ENCODE data around the gene TWIST2.

Gene TWIST2

GRCh38 chr2:238838786-238839327, 9.0 kb upstream of the TWIST2 start:
- DNase-seq (ENCODE audit: low read depth, low spot score) = no peak

- DNase-seq (ENCODE audit: low read depth, low spot score) = no peak
Observed at GRCh38 chr2:238839428-238839827, 8.5 kb upstream of the TWIST2 start.

GRCh38 chr2:238841542-238842164, 6.2 kb upstream of the TWIST2 start:
- DNase-seq (ENCODE audit: low read depth, low spot score) = no peak

DNA sequence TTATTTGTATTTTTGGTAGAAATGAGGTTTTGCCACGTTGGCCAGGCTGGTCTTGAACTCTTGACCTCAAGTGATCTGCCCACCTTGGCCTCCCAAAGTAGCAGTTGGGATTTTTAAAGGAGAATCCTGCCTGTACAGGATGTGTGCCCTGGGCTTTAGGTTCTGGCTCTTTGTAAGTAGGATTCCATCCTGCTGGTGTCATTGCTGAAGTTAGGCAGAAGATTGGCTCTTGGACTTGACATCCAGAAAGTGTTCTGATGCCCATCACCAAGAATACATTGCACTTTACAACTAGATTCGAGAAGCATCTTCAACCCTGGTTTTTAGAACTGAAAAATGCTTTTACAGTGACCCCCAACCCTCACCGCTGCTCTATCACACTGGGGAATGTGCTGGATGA, 4.4 kb upstream of the TWIST2 start:
- no peak for DNase-seq (ENCODE audit: low read depth, low spot score)

DNA sequence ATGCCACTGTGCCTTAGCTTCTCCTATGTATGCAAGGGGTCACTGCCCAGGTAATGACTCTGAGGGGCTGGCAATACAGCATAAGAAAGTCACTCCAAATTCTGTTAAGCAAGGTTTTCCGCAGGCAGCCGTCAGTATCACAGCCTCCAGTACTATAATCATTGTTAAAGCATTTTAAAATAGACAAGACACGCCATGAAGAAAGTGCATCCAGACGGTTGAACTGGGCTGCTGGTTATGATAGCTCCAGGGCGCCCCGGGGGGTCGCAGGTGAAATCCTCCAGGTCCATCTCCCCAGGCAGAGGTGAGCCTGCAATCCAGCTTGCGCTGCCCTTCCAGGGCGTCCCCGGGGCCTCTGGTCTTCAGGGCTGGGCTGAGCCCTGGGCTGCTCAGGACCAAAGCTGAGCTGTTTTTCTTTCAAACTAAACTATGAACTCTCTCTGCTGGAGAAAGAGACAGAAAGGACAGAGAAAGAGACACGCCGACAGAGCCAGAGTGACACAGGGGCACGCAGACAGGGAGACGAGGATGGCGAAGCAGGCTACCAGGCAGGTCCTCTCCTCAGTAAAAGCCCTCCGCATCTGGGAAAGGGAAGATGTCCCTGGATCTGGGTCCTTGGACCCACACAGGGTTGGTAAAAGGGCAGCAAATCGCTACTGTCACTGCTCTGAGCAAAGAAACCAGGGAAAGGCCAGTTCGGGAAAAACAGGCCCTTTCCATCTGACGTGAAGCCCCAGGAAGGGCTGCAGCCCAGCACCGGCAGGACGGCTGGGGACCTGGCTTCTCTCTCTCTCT, 2.1 kb upstream of the TWIST2 start:
- DNase-seq (ENCODE audit: low read depth, low spot score) = no peak

DNA sequence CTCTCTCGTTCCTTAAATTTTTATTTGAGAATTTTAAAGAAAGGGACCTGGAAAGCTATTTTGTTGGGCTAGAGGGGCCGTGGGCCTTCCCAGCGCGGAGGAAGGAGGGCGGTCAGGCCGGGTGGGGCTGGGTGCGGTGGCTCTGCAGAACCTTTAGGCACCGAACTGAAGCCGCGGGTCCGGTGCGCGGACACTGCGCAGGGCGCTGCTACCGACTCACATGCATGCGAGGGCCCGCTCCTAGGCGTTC, 1.6 kb upstream of the TWIST2 start:
- no peak for DNase-seq (ENCODE audit: low read depth, low spot score)

DNA sequence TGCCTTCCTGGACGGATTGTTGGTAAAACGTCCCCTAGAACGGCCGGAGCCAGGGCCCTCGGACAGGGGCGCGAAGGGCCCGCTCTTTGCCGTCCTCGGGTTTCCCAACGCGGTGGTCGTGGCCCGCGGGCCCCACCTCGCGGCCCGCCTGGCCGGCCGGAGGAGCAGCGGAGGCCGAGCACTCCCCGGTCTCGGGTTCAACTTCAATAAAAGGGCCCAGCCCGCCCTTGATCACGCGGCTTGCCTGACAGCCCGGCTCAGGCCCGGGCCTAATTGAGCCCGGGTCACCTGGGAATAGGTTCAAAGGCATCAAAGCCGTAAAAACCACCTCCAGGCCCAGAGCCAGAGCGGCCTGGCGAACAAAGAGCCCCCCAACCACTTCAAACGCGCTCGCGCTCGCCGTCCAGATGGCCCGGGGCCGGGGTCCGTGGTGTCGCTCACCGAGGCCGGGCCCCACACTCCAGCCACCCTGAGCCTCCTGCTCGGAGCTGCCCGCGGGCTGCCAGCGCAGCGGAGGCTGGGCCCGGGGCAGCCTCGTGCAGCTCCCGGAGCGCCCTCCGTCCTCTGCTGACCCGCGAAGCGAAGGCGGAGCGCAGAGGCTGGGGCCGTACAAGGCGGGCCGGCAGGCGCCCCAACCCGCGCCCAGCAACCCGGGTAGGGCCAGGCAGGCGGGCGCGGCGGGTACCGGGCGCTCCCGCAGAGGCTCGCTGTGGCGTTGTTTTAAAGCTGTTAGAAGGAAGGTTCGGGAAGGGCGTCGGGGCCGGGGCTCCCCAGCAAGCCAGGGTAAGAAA, 1.1 kb upstream of the TWIST2 start:
- DNase-seq (ENCODE audit: low read depth, low spot score) = no peak

- DNase-seq (ENCODE audit: low read depth, low spot score) = no peak
Observed at GRCh38 chr2:238847419-238847801, 475 bp upstream of the TWIST2 start.

DNA sequence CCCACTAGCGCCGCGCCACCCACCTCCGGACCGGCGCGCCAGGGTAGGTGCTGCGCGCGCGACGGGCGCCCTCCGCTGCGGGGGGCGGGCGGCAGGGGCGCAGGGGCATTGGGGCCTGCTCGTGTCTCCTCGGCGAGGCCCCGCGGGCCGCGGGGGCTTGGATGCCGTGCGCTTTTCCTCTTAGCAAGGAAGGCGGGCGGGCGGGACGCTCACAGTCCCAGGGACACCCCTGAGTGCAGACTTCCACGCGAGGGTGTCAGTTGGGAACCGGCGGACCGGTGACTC, 748 bp downstream of the TWIST2 start:
- DNase-seq (ENCODE audit: low read depth, low spot score) = no peak

DNA sequence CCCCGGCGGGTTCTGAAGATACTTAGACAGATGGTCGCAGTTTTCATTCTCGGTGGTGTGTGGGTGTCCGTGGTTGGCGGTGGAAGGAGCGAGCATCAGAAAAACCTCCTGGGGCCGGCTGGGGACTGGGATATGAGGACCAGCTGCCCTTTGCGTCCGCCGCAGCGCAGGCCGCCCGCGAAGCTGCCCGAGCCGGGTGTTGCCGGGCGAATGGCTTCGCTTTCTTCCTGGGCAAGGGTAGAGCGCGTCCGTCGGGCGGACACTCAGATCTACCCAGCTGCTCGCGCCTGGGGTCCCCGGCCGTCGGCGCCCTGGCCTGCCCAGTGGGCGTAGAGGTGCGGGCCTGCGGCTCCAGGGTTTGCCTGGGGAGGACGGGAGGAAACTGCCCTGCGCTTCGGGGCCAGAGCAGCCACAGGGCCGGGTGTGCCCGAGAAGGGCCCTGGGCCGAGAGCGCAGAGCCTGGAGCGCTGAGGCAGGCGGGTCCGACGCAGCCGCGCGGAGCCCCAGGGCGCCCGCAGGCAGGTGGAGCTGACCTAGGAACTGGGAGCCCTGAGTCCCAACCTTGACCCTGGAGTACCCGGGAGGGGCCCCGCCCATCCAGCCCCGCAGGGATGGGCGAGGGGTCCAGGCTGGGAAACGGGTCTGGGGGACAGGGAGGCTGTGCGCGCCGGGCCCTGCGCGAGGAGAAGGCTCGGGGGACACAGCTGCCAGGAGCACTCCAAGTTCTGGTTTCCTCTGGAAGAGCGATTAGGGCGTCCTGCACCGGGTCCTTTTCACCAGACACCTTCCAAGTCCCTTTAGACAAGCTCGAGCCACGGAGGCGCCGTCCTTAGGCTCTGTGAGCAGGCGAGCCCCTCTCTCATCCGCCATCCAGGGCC, 1.3 kb downstream of the TWIST2 start:
- no peak for DNase-seq (ENCODE audit: low read depth, low spot score)

DNA sequence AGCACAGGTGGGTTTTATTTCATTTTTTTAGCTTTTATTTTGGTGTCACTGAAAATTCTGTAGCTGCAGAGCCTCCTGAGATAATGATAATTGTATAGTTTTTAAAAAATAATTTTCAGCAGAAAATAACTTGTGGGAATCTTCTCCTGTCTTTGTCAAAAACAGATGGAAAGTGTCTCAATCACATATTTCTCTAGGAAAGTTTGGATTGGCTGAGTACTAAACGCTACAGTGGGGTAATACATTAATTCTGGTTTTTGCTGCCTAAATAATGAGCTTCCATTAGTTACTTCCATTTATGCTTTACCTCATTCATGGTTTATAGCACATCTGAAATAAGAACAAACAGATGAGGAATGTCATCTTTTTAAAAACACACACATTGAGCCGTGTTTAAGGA, 2.2 kb downstream of the TWIST2 start:
- no peak for DNase-seq (ENCODE audit: low read depth, low spot score)

DNA sequence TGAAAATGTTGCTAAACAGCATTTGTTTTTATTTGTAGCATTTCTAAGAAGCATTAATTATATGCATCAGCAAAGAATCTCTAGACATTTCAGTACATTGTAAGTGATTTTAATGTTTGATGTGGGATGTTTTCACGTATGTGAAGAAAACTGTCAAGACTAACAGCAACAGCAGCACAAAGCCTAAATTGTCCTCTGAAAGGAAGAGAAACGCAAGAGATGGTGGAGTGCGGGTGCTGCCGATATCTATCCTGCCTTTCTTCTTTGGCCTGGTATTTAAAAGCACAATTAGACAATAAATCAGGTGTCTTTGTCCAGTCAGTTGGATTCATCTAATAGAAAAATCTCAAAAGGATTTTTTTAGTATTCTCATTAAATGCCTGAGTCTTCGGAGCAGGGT, 3.1 kb downstream of the TWIST2 start:
- no peak for DNase-seq (ENCODE audit: low read depth, low spot score)

DNA sequence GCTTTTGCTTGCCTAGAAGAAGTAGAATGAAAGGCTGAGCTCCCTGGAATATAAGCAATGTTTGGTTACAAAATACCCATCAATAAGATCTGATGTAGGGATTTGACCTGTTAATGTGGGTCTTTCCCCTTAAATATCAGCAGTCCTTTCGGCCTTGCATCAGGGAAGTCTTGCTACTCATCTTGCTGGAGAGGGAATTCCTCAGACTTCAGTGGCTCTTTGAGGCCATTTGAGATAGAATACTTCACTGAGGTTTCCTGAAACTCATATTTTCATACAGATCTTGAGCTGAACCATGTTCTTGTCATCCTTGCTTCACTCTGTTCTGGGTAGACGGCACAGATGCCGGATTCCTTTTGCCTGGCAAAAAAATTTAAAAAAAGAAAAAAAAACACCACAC, 3.9 kb downstream of the TWIST2 start:
- no peak for DNase-seq (ENCODE audit: low read depth, low spot score)

DNA sequence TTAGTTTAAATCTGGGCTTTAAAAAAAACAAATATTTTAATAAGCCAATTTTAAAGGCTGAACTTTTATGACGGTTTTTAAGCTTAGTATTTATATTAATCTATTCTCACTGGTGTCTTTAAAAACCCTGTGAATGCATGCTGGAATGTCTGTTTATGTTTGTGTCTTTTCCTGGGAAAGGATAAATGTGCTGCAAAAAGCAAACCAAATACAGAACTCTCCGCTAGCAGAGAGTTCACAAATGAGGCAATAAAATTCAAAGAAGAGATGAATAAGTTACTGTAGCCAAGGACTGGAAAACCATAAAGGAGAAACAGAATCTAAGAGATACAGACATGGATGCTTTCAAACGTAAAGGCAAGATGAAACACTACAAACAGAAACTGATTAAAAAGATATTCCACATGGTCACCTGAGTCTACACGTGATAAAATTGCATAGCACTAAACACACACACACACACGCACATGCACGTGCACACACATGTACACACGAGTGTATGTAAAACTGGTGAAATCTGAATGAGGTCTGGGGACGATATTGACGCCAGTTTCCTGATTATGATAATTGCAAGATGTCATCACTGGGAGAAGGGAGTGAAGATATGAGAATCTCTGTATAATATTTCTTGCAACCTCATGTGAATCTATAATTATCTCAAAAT, 4.5 kb downstream of the TWIST2 start:
- DNase-seq (ENCODE audit: low read depth, low spot score) = no peak

- no peak for DNase-seq (ENCODE audit: low read depth, low spot score)
Observed at GRCh38 chr2:238853218-238853617, 5.3 kb downstream of the TWIST2 start.

DNA sequence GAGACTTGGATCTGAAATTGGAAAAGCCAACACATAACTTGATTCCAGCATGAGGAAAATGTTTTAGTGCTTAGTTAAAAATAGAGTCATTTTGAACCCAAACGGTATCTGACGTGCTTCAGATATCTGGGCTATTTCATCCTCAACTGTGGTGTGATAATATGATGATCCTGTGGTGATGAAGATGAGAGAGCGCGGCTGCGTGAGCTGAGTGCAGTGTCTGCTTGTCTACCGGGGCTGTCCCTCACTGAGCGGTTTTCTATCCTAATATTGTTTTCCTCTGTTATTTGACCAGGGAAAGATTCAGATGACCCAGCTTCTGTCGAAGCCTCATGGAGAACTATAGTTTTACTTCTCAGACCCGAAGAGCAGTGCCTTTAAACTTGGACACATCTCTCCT, 5.8 kb downstream of the TWIST2 start:
- DNase-seq (ENCODE audit: low read depth, low spot score) = no peak

GRCh38 chr2:238854246-238854645, 6.4 kb downstream of the TWIST2 start:
- no peak for DNase-seq (ENCODE audit: low read depth, low spot score)

DNA sequence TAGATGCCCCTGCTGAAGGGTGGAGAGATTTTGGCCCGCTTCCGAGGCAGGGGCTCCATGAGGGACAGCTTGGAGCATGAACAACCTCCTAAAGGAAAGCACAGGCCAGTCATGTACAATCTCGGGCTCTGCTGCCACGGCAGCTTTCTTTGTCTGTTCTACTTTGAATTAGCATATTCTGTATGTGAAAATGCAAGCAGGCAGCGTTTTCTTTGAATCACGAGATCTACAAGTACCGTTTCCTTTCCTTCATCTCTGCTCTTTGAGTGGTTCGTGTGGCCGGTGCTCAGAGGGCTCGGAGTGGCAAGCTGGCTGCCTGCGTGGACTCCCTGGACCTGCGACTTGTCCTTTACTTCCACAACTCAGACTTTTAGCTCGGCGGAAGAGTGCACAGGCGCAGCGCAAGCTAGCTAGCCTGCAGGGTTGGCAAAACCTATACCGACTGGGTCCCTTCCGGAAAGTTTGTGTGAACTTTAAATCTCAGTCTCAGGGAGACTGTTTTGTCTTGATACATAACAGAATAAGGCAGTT, 6.9 kb downstream of the TWIST2 start:
- DNase-seq (ENCODE audit: low read depth, low spot score) = no peak

DNA sequence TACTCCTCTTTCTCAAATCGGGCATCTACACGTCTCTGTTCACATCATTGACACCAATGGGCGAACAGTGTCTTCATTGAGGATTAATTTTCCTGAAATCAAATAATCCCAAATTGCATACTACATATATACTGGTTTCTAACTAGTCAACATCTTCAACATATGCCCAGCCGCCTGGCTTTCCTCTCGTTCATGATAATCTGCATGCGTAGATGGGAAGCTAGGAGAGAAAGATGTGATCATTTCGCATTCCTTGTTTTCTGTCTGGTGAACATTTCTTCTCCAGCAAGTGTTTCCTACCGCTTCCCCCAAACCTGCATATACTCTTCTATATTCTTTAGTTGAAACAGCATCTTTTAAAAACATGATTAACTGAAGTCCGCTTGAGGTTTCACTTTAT, 7.4 kb downstream of the TWIST2 start:
- DNase-seq (ENCODE audit: low read depth, low spot score) = no peak

DNA sequence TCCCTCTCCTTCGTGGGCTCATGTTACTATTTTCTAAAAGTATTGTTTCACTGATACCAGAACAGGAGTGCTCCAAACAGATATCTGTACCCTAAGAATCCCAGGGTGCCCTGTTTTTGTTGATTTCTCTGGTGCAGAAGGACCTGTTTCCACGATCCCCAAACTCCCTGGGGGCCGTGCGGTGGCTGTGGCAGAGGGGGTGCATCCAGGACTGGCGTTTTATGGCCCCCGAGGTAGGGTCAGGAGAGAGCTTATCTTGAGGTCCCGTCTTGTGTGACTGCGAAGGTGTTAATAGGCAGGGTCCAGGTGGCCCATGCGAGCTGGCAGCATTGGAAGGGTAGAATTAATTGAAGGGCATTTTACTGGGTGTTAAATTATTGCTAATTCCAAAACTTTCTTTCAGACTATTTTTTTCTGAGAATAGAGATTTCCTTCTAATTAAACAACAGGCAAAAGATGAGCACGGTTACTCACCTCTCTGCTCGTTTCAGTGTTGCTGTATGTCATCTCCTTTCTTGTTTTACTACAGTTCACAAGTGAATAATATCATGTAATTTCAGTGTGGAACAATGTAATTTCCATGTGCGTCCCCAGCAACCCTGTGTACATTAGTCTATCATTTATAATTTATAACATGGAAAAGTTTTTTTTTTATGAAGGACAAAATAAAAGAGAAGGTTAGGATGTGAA, 8.2 kb downstream of the TWIST2 start:
- no peak for DNase-seq (ENCODE audit: low read depth, low spot score)

Data from activated CD4-positive, CD25-positive, alpha-beta regulatory T cell treated with anti-CD3 and anti-CD28 coated beads, Interleukin-2, amount 50 U/mL, for 16 hours (primary cell).